Measurements from ENCODE around the gene RPN1.

- TF ChIP-seq RFX5 (IDR thresholded peaks at IDR 0.05; ENCODE audit: borderline replicate concordance, low read depth, low read length) (no peak), EP300 (IDR thresholded peaks at IDR 0.05; ENCODE audit: borderline replicate concordance in 1 of 2, low read depth in 2 of 2, low read length in 2 of 2) (no peak), BACH1 (IDR thresholded peaks at IDR 0.05; ENCODE audit: low read length) (no peak), EZH2 (IDR thresholded peaks at IDR 0.05; ENCODE audit: low read depth, low read length, severe bottlenecking) (no peak), RAD21 (IDR thresholded peaks at IDR 0.05 in 1 of 2, conservative IDR thresholded peaks at IDR 0.05 in 1 of 2; ENCODE audit: low read depth in 2 of 2, low read length in 2 of 2) (peak; percentile 73 to 84), EGR1 (IDR thresholded peaks at IDR 0.05; ENCODE audit: borderline replicate concordance, low read depth, low read length) (no peak), TBP (IDR thresholded peaks at IDR 0.05; ENCODE audit: low read depth, low read length) (no peak), POLR2AphosphoS5 (IDR thresholded peaks at IDR 0.05; ENCODE audit: low read depth, low read length) (no peak), POLR2A (IDR thresholded peaks at IDR 0.05; ENCODE audit: control extremely low read depth in 1 of 2, low read depth in 2 of 2, low read length in 2 of 2) (no peak), SUZ12 (IDR thresholded peaks at IDR 0.05; ENCODE audit: low read length) (no peak), JUND (IDR thresholded peaks at IDR 0.05; ENCODE audit: low read length) (no peak)
- TF ChIP-seq, protein P1, sequence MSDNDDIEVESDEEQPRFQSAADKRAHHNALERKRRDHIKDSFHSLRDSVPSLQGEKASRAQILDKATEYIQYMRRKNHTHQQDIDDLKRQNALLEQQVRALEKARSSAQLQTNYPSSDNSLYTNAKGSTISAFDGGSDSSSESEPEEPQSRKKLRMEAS (IDR thresholded peaks at IDR 0.05), result no peak; the same call in 1 of the 2 replicates
- TF ChIP-seq, protein P2, sequence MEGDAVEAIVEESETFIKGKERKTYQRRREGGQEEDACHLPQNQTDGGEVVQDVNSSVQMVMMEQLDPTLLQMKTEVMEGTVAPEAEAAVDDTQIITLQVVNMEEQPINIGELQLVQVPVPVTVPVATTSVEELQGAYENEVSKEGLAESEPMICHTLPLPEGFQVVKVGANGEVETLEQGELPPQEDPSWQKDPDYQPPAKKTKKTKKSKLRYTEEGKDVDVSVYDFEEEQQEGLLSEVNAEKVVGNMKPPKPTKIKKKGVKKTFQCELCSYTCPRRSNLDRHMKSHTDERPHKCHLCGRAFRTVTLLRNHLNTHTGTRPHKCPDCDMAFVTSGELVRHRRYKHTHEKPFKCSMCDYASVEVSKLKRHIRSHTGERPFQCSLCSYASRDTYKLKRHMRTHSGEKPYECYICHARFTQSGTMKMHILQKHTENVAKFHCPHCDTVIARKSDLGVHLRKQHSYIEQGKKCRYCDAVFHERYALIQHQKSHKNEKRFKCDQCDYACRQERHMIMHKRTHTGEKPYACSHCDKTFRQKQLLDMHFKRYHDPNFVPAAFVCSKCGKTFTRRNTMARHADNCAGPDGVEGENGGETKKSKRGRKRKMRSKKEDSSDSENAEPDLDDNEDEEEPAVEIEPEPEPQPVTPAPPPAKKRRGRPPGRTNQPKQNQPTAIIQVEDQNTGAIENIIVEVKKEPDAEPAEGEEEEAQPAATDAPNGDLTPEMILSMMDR (IDR thresholded peaks at IDR 0.05; ENCODE audit: control extremely low read depth in 1 of 3, insufficient read depth in 1 of 3, low read depth in 1 of 3, low read length in 3 of 3), result peak; percentile 81 to 90 (median 87)
These were observed 59.7 kb downstream of the RPN1 start for GRCh38 chr3:128590948-128591347.
